Measurements from ENCODE around the gene GSC.

DNA sequence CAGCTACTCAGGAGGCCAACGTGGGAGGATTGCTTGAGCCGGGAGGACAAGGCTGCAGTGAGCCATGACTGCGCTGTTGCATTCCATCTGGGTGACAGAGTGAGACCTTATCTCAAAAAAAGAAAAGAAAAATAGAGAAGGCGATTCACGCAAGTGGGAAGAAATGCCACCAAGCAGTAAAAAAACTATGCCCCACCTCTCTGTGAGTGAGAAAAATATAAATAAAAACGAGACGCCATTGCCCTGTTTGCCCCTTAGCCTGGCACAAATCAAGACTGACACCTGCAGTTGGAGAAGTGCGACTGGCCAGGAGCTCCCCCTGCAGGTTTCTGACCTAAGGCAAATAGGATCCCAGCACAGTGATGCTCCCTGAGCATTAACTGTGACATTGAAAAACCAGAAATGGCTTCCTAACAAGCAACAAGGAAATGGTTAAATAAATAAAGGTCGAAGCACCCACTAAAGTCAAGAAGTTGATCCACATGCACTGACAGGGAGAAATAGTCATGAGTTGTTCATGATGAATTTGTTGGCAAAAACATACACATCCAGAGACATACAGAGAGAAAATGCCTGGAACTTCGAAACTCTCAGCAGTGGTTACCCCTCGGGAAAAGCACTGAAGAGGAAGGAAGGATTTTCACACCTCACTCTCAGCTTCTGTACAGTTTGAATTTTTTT, 21.1 kb downstream of the GSC start:
- TF ChIP-seq, protein P1, sequence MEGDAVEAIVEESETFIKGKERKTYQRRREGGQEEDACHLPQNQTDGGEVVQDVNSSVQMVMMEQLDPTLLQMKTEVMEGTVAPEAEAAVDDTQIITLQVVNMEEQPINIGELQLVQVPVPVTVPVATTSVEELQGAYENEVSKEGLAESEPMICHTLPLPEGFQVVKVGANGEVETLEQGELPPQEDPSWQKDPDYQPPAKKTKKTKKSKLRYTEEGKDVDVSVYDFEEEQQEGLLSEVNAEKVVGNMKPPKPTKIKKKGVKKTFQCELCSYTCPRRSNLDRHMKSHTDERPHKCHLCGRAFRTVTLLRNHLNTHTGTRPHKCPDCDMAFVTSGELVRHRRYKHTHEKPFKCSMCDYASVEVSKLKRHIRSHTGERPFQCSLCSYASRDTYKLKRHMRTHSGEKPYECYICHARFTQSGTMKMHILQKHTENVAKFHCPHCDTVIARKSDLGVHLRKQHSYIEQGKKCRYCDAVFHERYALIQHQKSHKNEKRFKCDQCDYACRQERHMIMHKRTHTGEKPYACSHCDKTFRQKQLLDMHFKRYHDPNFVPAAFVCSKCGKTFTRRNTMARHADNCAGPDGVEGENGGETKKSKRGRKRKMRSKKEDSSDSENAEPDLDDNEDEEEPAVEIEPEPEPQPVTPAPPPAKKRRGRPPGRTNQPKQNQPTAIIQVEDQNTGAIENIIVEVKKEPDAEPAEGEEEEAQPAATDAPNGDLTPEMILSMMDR (IDR thresholded peaks at IDR 0.05) = peak in 2 of 6 experiments; percentile 27 to 33
- TF ChIP-seq POLR2A (IDR thresholded peaks at IDR 0.05) = no peak
